Stimulated activated CD8-positive, alpha-beta memory T cell treated with anti-CD3 and anti-CD28 coated beads, Interleukin-7, amount 100 ng/mL, for 48 hours (primary cell): ENCODE results near the gene MVB12B.

Experiments used
- DNase-seq, 2 donors: peaks; one replicate each; pipeline ENCODE4 v3.0.0-alpha.2; 2020; ENCODE audit warnings: low read depth in 1 of 2; ENCODE audit errors: extremely low read depth in 1 of 2

MVB12B gene

DNA sequence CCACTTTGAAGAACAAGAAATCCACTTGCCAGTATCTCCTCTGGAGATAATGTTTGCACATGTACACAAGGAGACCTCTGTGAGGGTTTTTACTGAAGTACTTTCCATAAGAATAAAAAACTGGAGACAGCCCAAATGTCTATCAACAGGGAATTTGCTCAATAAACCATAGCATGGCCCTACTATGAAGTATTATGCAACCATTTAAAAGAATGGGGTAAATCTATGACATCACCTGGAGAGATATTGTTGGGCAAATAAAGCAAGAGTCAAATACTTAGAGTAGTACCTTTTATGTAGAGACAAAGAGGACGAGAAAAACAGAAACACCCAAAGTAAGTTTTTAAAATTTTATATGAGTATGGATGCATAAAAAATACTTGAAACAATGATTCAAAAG lies 23.9 kb upstream of the MVB12B start:
- no peak for DNase-seq

DNA sequence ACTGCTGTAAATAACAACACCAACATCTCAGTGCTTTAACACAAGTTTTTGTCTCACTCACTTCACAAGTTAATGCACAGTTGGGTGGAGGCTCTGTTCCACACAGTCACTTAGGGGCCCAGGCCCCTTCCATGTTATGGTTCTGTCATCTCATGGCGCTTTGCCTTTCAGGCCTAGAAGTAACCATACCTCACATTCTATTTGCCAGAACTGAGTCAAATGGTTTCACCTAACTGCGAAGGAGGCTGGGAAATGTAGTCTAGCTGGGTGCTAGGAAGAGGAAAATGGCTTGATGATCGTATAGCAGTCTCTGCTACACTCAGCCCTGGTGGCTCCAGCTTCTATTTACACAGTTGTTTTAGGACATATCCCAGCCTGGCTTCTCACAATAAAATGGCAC lies 23.1 kb upstream of the MVB12B start:
- no peak for DNase-seq

DNA sequence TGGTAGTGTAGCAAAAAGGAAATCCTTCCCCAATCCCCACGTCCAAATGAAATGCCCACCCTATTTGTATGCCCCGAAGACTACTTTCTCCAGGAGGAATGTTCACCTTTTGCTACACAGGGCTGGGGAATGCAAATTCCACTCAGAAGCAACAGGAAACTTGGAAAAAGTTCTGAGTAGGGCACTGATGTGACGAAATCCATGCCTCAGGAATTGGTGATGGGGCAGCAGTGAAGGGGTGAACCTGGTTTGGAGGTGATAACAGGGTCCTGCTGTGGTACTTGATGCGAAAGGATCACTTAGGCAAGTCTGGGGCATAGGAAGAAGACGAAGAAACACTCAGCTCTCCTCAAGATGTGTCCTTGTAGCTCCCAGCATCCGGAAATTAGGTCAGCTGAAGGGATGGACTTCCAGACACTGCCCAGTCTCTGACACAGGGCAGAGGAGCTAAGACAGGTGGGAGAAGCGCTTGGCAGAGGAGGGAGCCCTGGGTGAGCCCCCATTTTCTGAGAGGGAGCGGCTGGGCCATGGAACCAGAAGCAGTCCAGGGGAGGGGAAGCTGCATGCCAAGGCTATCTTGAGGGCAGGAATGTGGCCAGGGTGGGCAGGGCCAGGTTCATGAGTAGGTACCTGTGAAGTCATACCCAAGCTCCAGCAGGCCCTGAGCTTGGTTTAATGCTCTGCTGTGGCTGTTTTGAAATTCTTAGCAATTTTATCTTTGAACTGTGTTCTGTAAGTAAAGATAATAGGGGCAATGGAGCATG lies 22.2 kb upstream of the MVB12B start:
- DNase-seq = no peak

DNA sequence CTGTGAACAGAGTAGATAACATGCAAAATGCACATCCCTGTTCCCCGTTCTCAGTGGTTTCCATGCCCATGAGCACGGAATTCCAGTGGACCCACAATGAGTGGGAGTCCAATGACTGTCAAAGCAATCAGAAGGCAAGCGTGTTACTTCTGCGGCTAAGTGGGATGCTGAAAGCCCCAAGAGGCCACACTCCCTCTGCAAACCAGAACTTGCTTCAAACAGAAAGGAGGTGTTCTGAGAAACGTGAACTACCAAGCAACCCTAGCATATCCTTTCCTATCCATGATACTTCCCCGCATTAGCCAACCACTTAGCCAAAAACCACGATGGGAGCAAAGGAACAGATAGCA lies 21.7 kb upstream of the MVB12B start:
- DNase-seq = no peak

DNA sequence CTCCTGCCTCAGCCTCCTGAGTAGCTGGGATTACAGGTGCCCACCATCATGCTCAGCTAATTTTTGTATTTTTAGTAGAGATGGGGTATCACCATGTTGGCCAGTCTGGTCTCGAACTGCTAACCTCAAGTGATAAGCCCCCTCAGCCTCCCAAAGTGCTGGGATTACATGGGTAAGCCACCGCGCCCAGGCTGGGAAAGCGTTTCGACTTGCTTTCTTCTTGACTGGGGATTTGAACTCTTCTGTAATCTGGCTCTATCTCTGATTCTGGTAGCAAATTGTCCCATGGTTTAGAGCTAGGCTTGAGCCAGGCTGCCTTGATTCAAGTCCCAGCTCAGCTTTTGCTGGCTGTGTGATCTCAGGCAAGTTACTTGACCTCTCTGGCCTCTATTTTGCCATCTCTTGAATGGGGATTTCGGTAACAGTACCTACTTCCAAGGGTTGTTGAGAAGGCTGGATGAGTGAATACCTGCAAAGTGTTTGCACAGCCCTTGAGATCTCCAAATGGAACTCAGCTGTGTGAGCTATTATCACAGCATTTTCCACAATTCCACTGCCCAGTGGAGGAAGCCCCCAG lies 20.5 kb upstream of the MVB12B start:
- DNase-seq = no peak

DNA sequence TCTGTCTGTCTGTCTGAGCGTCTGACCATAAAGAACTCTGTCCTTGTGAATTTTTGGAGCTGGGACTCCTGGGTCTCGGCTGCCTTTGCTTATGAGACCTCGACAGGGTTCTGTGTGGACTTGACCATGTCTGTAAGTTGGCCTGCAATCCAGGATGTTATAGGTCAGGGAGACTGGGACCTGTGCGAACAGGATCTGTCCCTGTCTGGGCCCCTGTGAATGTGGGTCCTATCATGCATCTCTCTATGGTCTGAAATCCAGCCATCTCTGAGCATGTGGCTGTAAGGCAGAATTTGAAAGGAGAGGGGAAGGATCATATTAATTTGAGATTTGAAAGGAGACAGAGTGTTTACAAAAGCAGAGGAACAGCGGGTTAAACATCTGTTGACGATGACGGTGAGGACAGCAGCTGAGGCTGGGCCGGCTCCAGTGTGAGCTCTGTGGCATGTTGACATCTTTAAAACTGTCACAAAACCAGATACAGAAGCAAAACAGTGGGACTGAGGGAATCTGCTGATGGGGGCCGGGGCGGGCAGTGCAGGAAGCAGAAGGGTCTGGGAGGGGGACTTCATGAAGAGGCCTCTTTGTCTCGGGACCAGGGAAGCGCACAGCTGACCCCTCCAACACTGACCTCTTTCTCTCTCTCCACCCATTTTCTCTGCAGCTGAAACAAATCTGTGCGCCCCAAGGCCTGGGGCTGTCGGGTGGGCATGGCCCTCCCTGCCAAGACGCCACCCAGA lies 19.1 kb upstream of the MVB12B start:
- no peak for DNase-seq

DNA sequence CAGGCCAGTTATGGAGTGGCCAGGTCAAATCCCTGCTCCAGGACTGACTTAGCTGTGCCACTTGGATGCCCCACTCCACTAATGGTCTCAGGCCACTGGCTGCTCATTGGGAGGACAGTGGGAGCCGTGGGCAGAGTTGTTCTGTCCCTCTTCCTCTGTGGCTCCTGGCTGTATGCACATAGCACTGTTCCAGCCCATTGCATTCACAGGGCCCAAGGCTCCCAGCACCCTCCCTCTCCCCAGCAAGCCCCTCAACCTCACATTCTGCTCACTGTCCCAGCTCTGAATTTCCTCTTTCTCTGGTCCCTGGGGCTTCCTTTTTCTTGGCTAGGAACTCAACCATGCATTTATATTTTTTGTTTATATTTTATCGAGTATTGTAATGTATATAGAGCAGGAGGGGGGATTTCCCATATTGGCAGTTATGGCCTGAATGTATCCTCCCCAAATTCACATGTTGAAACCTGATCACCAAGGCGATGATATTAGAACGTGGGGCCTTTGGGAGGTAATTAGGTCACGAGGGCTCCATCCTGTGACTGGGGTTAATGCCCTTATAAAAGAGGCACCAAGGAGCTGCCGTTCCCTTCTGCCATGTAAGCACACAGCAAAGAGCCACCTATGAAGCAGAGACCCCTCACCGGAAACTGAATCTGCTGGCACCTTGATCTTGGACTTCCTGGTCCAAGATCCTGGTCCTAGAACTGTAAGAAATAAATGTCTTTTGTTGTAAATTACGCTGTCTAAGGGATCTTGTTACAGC lies 17.0 kb upstream of the MVB12B start:
- DNase-seq = no peak

DNA sequence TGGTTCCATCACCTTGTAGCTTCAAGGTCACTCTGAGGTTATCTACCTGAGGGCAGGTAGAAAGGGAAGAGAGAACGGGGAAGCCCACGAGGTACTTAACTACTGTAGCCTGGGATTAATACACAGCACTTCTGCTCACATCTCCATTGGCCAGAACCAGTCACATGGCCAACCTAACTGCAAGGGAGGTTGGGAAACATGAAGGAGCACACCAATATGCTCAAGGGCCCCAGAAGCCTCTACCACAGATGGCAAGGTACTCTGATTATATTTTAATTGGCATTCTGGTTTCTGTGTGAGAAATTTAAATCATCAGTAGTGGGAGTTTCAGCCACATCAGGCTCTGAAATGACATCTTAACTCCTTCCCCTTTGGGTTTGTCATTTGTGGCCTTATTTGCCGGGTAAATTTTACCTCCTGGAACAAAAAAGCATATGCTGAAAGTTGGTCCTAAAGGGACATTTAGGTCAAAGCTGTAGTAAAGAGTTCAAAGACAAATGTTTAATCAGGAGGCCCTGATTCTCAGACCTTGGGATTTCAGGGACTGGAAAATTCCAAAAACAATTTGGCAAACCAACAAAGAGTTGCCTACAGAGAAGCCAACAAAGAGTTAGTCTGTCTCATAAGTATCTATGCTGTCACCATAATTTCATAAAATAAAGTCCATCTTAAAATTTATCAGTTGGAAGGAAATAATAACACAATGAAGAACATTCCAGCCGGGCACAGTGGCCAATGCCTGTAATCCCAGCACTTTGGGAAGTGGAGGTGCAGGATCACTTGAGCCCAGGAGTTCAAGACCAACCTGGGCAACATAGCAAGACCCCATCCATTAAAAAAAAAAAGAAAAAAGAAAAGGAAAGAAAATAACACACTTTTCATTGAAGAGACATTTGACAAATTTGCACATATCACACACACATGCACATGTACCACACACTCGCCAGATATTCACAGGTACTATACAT lies 13.8 kb upstream of the MVB12B start:
- no peak for DNase-seq

DNA sequence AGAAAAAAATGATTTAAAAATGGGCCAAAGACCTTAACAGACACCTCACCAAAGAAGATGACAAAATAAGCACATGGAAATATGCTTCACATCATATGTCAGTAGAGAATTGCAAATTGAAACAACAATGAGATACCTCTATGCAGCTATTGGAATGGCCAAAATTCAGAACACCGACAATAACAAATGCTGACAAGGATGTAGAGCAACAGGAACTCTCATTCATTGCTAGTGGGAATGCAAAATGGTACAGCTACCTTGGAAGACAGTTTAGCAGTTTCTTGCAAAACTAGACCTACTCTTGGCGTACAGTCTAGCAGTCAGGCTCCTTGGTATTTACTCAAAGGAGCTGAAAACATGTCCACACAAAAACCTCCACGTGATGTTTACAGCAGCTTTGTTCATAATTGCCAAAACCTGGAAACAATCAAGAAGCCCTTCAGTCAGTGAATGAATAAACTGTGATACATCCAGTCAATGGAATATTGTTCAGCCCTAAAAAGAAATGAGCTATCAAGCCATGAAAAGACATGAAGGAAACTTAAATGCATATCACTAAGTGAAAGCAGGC lies 10.5 kb upstream of the MVB12B start:
- no peak for DNase-seq

DNA sequence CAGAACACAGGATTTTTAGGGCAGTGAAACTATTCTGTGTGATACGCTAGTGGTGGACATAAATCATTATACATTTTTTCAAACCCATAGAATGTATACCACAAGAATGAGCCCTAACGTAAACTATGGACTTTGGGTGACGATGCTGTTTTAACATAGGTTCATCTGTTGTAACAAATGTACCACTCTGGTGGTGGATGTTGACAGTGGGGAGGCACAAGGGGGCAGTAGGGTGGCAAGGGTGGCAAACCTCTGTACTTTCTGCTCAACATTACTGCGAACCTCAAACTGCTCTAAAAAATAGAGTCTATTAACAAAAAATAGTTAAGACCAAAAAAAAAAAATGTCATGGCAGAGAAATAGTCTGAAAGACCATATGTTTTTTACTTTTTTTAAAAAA lies 9.1 kb upstream of the MVB12B start:
- no peak for DNase-seq

DNA sequence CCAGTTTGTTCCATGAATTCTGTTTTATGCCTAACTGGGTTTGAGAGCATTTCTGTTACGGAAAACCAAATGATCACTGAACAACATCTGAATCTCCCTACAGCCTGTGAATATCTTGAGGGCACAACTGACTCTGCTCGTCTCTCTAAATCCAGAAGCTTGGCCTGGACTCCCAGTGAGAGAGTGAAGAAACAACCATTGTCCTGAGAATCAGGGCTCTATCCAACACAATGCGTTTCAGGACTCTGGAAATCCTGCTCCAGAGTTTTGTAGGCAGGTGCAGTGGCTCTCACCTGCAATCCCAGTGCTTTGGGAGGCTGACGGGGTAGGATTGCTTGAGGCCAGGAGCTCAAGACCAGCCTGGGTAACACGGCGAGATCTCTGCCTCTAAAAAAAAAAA lies 7.8 kb upstream of the MVB12B start:
- no peak for DNase-seq

DNA sequence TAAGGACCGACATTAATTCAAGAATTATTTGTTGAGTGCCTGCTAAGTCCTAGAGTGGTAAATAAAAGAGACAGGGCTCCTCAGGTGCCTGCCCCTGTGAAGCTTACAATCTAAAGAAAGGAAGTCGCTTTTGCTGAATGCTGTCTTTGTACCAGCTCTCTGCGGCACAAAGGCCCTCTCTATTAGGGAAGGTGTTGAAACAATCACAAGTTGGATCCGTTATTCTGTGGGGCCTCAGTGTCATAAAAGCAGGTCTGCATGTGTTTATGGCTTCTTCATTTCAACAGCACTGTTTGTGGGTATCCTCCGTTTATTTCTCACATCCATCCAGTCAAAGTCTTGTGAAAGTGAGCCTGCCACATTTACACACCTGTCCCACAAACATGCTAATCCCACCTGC lies 7.0 kb upstream of the MVB12B start:
- no peak for DNase-seq

DNA sequence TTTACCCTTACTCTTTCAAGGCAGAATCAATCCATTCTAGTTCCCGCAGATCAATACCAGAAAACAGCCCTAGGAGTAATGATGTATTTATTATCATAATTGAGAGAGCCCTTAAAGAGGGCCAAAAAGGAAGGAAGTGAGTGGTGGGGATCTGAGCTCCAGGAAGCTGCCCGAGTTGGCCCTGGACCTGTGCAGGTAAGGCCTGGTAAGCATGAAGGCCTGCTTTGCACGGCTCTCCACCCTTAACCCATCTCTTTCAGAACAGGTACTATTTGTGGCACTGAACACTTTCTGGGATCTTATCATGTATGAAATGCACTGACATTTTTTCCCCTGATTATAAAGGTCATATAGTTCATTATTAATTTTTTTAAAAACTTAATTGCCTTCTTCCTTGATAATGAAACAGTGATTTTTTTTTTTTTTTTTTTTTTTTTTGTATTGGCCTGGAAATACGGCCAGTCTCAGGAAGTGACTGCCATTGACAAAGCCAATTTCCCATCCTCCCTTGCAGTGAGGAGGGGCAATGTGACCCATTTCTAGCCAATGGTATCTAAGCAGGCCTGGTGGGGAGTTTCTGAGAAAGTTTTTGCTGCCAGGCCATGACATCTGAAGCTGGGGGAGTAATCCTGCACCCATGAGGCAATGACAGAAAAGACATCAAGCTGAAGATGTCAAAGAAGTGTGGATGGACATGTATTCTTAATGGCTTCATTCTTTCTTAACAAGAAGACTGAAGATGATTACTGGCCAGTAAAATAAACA lies 6.3 kb upstream of the MVB12B start:
- no peak for DNase-seq

DNA sequence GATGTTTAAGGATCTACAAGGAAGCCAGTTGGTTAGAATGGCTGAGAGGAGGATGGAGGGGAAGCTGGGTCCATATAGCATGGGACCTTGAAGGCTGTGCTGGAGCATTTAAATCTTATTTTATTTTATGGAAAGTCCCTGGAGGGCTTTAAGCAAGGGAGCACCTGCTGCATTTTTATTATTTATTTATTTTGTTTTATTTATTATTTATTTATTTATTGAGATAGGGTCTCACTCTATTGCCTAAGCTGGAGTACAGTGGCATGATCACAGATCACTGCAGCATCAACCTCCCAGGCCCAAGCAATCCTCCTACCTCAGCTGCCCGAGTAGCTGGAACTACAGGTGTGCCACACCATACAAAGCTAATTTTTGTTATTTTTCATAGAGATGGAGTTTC lies 4.9 kb upstream of the MVB12B start:
- DNase-seq = no peak

DNA sequence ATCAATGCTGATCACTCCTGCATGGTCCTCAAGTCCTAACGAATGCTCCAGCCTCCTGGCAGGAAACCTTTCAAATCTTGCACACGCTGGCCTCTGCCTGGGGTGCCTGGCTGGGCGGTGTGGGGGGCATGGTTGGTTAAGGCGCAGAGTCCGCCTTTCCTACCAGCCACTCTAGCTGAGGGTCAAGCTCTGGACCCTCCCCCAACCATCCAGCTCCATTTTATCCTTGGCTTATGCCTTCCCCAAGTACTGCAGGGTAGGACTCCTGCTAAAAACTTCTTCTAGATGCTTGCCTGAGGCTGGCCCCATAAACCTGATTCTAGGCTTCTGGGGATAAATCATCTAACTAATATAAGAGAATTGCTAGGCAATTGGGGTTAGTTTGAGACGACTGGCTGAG lies 808 bp upstream of the MVB12B start:
- no peak for DNase-seq

DNA sequence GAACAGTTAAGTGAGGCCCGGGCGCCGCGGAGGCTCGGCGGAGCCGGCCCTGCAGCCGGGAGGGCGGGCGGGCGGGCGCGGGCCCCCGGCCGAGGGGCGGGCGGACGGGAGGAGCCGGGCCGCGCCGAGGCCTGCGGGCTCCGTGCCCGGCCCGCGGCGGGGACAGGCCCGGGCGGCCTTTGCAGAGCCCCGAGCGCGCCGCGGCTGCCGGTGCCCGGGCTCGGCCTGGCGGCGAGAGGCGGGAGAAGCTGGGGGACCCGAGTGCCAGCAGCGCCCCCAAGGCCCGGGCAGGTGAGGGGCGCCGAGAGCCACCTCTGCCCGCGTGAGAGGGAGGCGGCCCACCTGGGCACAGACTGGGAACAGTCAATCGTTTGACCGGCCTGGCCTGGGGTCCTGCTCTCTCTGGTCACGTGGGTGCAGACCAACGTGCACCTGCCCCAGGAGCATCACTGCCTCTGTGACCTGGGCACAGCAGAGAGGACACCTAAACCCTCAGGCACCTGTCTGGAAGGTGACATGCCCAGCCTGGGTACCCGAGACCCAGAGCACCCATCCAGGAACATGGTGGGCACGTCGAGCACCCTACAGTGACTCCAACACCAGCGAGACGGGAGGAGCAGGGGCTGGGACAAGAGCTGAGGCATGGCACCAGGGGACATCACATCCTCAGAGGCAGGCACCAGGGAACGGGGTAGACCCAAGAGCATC lies 531 bp downstream of the MVB12B start:
- no peak for DNase-seq

DNA sequence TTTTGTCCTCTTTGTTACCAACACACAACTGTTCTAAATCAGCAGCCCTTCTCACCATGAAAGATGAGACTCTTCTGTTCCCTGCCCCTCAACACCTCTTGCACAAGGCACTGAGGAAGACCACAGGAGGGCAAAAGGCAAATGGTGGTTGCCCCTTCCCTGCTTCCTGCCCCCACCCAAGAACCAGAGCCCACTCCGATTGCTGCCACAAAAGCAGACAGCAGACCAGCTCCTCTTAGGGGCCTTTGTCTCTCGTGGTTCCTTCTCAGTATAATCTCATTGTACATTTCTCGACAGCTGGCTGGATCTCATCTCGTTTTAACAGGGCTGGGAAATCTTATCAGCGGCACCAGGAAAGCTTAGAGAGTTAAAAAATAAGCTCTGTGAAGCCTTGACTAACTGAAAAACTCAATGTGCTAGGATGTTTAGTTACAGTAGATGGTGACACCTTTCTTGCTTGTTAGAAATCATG lies 1.1 kb downstream of the MVB12B start:
- no peak for DNase-seq

DNA sequence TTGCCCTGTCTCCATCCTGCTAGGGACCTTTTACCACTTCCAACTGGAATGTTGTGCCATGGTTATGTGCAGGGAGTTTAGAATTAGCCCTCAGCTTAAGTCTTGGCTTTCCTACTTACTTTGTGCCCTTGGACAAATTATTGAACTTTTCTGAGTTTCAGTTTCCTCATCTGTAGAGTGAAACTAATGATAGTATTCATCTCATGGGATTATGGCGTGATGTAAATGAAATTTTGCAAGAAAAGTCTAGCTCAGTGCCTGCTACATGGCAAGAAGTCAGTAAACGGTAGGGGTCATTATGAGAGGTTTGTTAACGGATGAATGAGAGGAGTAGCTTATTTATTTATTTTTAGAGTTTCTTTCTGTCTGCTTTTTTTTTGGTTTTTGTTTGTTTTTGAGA lies 1.8 kb downstream of the MVB12B start:
- no peak for DNase-seq
